Stomach (tissue), 4 donors: Measurements from ENCODE around the gene FAM50A.

Source experiments
- EP300 ChIP-seq: sonication (generic); formaldehyde crosslinking; IDR thresholded peaks from one replicate; pipeline ENCODE4 v1.6.1; 2017; ENCODE audit warnings: antibody characterized with exemption
- POLR2A ChIP-seq, 4 donors: fragments of 450-650 bp; IDR thresholded peaks; one replicate each; pipeline ENCODE4 v1.6.1; 2016; ENCODE audit warnings: antibody characterized with exemption in 4 of 4, control low read depth in 2 of 4, mild to moderate bottlenecking in 1 of 4, moderate library complexity in 1 of 4
- TF ChIP-seq, protein P1 (sequence below), 7 experiments: fragments of 450-650 bp in 4 of 7; fragments of 200-600 bp in 3 of 7; sonication (generic) in 3 of 7; IDR thresholded peaks; one replicate each; pipeline ENCODE4 v1.5.1; 2016 to 2019; ENCODE audit warnings: antibody characterized with exemption in 7 of 7, control low read depth in 2 of 7, mild to moderate bottlenecking in 1 of 7

GRCh38 chrX:154444755-154445246 is 860 bp downstream of the FAM50A start:
- TF ChIP-seq EP300 = no peak
- no peak for TF ChIP-seq POLR2A (IDR thresholded peaks at IDR 0.05)
- TF ChIP-seq, protein P1, sequence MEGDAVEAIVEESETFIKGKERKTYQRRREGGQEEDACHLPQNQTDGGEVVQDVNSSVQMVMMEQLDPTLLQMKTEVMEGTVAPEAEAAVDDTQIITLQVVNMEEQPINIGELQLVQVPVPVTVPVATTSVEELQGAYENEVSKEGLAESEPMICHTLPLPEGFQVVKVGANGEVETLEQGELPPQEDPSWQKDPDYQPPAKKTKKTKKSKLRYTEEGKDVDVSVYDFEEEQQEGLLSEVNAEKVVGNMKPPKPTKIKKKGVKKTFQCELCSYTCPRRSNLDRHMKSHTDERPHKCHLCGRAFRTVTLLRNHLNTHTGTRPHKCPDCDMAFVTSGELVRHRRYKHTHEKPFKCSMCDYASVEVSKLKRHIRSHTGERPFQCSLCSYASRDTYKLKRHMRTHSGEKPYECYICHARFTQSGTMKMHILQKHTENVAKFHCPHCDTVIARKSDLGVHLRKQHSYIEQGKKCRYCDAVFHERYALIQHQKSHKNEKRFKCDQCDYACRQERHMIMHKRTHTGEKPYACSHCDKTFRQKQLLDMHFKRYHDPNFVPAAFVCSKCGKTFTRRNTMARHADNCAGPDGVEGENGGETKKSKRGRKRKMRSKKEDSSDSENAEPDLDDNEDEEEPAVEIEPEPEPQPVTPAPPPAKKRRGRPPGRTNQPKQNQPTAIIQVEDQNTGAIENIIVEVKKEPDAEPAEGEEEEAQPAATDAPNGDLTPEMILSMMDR (IDR thresholded peaks at IDR 0.05) = no peak
